Kidney epithelial cell (primary cell): ENCODE results near the gene LRBA. TPM values are rescaled to one million over a fixed set of nuclear protein-coding genes. Genes with fewer than 3 reads are reported as not detected.
A peak's percentile ranks its signal among the peaks of the same experiment; 100 is the strongest.

Experiments
- DNase-seq: peaks from one replicate; pipeline ENCODE4 v3.0.0-alpha.2; 2010; ENCODE audit warnings: low read depth
- H3K27me3 ChIP-seq: 2 replicates; pipeline ENCODE4 v1.6.0; 2011; ENCODE audit warnings: low read length; ENCODE audit not compliant: control insufficient read depth, insufficient read depth
- H3K36me3 ChIP-seq: 2 replicates; pipeline ENCODE4 v1.5.1; 2011; ENCODE audit warnings: low read length; ENCODE audit not compliant: control insufficient read depth, insufficient read depth
- H3K4me3 ChIP-seq: 2 replicates; pipeline ENCODE4 v1.5.1; 2011; ENCODE audit warnings: low read depth, mild to moderate bottlenecking, control low read depth, low read length
- total RNA-seq: library from RNA; depleted of rRNA; stranded (reverse); fragments of >200 nt; gene quantifications from 2 replicates; pipeline ENCODE4 v1.2.3, GENCODE V29; 2015
- TF ChIP-seq, protein P1 (sequence below): IDR thresholded peaks from 2 replicates; pipeline ENCODE4 v1.5.1; 2011; ENCODE audit warnings: mild to moderate bottlenecking, moderate library complexity, low read length, control low read depth, inconsistent platforms; ENCODE audit not compliant: insufficient read depth, poor library complexity, severe bottlenecking

The LRBA gene
- total RNA-seq, 1 donor from 2014 or later: 85.2 TPM

DNA sequence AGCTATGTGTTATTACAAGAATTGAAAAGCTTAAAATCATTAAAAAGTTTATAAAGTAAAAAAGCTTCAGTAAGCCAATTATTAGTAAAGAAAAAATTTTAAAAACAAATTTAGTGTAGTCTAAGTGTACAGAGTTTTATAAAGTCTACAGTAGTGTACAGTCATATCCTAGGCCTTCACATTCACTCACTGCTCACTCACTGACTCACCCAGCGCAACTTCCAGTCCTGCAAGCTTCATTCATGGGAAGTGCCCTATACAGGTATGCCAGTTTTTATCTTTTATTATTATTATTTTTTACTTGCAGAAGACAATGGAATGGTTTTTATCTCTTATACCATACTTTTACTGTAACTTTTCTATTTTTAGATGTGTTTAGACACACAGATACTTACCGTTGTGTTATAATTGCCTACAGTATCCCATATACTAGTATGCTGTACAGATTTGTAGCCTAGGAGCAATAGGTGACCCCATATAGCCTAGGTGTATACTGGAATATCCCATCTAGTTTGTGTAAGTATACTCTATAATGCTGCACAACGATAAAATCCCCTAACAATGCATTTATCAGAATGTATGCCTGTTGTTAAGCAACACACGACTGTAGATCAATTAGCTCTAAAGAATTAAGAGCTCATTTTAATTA, 706.1 kb downstream of the LRBA start:
- H3K4me3 ChIP-seq: no peak overlapping the region
- no peaks in the 10 kb centered on the region for H3K36me3 ChIP-seq
- DNase-seq: no peak
- H3K27me3 ChIP-seq: no peaks in the 10 kb centered on the region
- TF ChIP-seq, protein P1, sequence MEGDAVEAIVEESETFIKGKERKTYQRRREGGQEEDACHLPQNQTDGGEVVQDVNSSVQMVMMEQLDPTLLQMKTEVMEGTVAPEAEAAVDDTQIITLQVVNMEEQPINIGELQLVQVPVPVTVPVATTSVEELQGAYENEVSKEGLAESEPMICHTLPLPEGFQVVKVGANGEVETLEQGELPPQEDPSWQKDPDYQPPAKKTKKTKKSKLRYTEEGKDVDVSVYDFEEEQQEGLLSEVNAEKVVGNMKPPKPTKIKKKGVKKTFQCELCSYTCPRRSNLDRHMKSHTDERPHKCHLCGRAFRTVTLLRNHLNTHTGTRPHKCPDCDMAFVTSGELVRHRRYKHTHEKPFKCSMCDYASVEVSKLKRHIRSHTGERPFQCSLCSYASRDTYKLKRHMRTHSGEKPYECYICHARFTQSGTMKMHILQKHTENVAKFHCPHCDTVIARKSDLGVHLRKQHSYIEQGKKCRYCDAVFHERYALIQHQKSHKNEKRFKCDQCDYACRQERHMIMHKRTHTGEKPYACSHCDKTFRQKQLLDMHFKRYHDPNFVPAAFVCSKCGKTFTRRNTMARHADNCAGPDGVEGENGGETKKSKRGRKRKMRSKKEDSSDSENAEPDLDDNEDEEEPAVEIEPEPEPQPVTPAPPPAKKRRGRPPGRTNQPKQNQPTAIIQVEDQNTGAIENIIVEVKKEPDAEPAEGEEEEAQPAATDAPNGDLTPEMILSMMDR: no peak

DNA sequence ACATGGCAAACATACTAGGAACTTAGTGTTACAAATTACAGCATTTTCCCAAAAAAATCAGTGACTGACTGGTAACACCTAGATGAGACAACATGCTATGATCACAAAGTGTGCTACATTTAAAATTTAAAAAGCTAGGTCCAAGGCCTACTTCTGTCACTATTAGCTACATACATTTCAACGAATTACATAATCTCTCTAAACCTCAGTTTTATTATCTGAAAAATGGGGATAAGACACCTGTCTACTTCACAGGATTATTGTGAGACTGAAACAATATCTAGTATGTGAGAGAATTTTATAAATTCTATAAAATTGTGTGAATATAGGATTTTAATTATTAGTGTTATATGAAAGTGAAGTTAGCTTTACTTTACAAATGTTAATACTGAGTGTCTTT, 708.4 kb downstream of the LRBA start:
- Histone ChIP-seq H3K36me3 (no peaks in the 10 kb centered on the region), H3K27me3 (no peaks in the 10 kb centered on the region), H3K4me3 (no peak overlapping the region)
- TF ChIP-seq, protein P1: no peak
- DNase-seq: no peak

DNA sequence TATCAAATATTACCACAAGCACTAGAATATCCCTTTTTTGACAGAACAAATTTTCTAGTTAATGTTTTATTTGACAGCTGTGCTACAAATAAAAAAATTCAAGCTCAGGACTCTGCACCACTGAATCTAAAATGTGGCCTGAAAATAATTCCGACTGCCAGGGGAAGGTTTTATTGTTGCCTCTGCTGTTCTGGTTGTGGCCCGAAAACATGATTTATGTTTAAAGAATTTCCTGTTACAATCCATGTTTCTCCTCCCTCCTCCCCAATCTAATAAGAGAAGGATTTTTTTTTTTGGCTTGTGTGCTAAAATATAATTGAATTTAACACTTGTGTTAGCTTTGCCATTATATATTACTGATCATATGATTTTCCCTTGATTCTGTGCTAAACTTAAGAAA, 709.1 kb downstream of the LRBA start:
- Histone ChIP-seq H3K4me3 (no peak overlapping the region), H3K27me3 (no peaks in the 10 kb centered on the region), H3K36me3 (no peaks in the 10 kb centered on the region)
- TF ChIP-seq, protein P1: no peak
- DNase-seq: no peak

DNA sequence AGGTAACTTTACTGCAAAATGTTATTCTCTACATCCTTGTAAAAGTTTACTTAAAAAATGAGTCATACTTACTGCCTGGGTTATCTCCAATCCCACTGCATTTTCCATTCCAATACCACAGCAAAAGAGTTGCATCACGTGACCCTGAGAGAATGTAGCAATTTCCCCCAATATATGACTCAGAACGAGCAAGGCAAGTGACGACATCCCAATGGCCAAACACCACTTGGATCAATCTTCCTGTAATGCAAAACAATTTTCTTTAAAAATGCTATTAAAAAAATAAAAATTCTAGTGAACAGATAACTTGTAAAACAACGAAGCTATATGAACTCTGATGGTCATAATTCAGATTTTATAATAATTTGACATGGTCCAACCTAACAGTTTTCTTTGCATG, 712.5 kb downstream of the LRBA start:
- TF ChIP-seq, protein P1: no peak
- Histone ChIP-seq H3K4me3 (no peak overlapping the region), H3K27me3 (no peaks in the 10 kb centered on the region), H3K36me3 (no peaks in the 10 kb centered on the region)
- DNase-seq: peak; percentile 92

DNA sequence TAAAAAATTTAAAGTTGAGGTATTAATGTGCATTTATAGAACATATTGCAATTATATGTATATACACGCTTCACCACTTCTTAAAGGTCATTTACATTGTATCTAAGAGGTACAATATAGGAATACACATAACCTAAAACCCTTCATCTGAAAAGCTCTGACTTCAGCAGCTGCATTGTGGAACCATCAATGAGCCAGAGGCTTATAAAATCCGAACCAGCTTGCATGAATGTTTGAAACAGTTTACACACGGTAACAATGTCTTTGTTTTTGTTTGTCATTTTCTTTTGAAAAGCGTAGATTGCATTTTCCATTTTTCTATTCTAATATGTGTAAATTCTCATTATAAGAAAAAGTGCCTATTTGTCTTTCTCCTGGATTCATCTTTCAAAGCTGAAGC, 715.3 kb downstream of the LRBA start:
- TF ChIP-seq, protein P1: no peak
- Histone ChIP-seq H3K36me3 (no peaks in the 10 kb centered on the region), H3K4me3 (no peak overlapping the region), H3K27me3 (no peaks in the 10 kb centered on the region)
- DNase-seq: no peak

DNA sequence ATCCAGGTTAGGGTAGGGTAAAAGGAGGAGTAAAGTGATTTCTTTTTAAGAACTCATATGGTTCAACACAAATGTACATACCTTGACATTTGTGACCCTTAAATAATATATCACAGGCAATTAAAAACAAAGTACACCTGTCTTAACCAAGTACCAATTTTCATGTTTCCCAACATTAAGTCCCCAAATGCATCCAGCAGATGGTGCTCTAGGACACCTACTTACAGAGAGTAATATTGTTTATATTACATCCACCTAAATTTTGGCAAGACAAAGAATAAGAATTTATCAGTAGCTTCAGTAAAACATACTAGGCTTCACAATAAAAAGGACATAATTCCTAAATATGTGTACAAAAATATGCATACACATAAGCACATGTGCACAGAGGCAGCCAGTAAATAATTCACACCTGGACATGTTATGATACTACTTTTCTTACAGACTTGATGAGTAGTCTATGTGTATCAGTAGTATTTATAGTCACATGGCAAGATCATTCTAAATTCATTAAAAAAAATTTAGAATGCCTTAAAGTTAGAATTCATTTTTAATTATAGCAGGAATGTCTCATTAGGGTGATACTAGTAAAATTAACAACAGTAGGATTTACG, 717.1 kb downstream of the LRBA start:
- DNase-seq: no peak

More for the DNA sequence above, 717.1 kb downstream of the LRBA start:
- no peaks in the 10 kb centered on the region for H3K27me3 ChIP-seq
- no peak overlapping the region for H3K4me3 ChIP-seq
- TF ChIP-seq, protein P1: peak; percentile 61
- H3K36me3 ChIP-seq: no peaks in the 10 kb centered on the region
